Hepatocyte (in vitro differentiated cells): ENCODE results near the gene ENPP6. TPM values are rescaled to one million over a fixed set of nuclear protein-coding genes. Genes with fewer than 3 reads are reported as not detected.

Experiments used
- DNase-seq: peaks from one replicate; pipeline ENCODE4 v3.0.0-alpha.2; 2016; ENCODE audit warnings: low spot score
- H2AFZ ChIP-seq: fragments of 200-600 bp; sonication (generic); 2 replicates; pipeline ENCODE4 v1.6.0; 2016; ENCODE audit warnings: antibody characterized with exemption, mild to moderate bottlenecking
- H3K27ac ChIP-seq: fragments of 200-600 bp; sonication (generic); 2 replicates; pipeline ENCODE4 v1.5.1; 2016; ENCODE audit warnings: mild to moderate bottlenecking
- H3K27me3 ChIP-seq: fragments of 200-600 bp; sonication (generic); 2 replicates; pipeline ENCODE4 v1.6.1; 2016
- H3K36me3 ChIP-seq: fragments of 200-600 bp; sonication (generic); replicated peaks from 2 replicates; pipeline ENCODE4 v1.5.1; 2016; ENCODE audit warnings: low read depth; ENCODE audit not compliant: insufficient read depth
- H3K4me1 ChIP-seq: fragments of 200-600 bp; sonication (generic); 2 replicates; pipeline ENCODE4 v1.5.1; 2016; ENCODE audit warnings: mild to moderate bottlenecking, moderate library complexity; ENCODE audit not compliant: insufficient read depth
- H3K4me2 ChIP-seq: fragments of 200-600 bp; sonication (generic); 2 replicates; pipeline ENCODE4 v1.6.0; 2016
- H3K4me3 ChIP-seq: fragments of 200-600 bp; sonication (generic); 2 replicates; pipeline ENCODE4 v1.5.1; 2016; ENCODE audit warnings: mild to moderate bottlenecking
- H3K79me2 ChIP-seq: fragments of 200-600 bp; sonication (generic); 2 replicates; pipeline ENCODE4 v1.6.0; 2017; ENCODE audit warnings: mild to moderate bottlenecking
- H3K9me2 ChIP-seq: fragments of 200-600 bp; sonication (generic); replicated peaks from 2 replicates; pipeline ENCODE4 v1.6.0; 2017; ENCODE audit warnings: mild to moderate bottlenecking; ENCODE audit not compliant: insufficient read depth
- H3K9me3 ChIP-seq: fragments of 200-600 bp; sonication (generic); 2 replicates; pipeline ENCODE4 v1.5.1; 2016; ENCODE audit warnings: low read depth, mild to moderate bottlenecking
- H4K20me1 ChIP-seq: fragments of 200-600 bp; sonication (generic); 2 replicates; pipeline ENCODE4 v1.6.0; 2016; ENCODE audit warnings: mild to moderate bottlenecking; ENCODE audit not compliant: insufficient read depth, poor library complexity, severe bottlenecking
- CTCF ChIP-seq: fragments of 200-600 bp; sonication (generic); IDR thresholded peaks from 2 replicates; pipeline ENCODE4 v1.5.1; 2016; ENCODE audit warnings: antibody characterized with exemption, mild to moderate bottlenecking; ENCODE audit not compliant: poor library complexity
- EZH2 ChIP-seq: fragments of 200-600 bp; sonication (generic); IDR thresholded peaks from 2 replicates; pipeline ENCODE4 v1.6.1; 2016; ENCODE audit warnings: antibody characterized with exemption, mild to moderate bottlenecking, borderline replicate concordance
- EZH2phosphoT487 ChIP-seq: fragments of 200-600 bp; sonication (generic); IDR thresholded peaks from one replicate; pipeline ENCODE4 v1.6.1; 2018; ENCODE audit warnings: antibody characterized with exemption, mild to moderate bottlenecking, low read depth, moderate library complexity; ENCODE audit not compliant: unreplicated experiment, severe bottlenecking
- WGBS: methylation state at CpG from one replicate; pipeline ENCODE4 v1.1.6; 2016; ENCODE audit warnings: low lambda C conversion rate; ENCODE audit errors: missing lambda C conversion rate; 5-methylcytosine and 5-hydroxymethylcytosine counted together
- polyA plus RNA-seq: library from polyadenylated mRNA; unstranded; fragments of >200 nt; fragmentation: Nextera tagmentation; extraction: Ambion mirVana; gene quantifications from 2 replicates; pipeline ENCODE4 v1.2.1, GENCODE V29; 2016
- total RNA-seq: library from RNA; depleted of rRNA; stranded (reverse); fragments of >200 nt; gene quantifications from 2 replicates; pipeline ENCODE4 v1.2.3, GENCODE V29; 2014

ENPP6 gene
- total and polyA plus RNA-seq, 2 experiments from 2014 or later = 0.03 TPM; not detected in 1

GRCh38 chr4:184114431-184114830 lies 103.2 kb downstream of the ENPP6 start:
- Histone ChIP-seq H3K27ac (no peak overlapping the region), H3K4me2 (no peak overlapping the region), H3K27me3 (no peaks in the 10 kb centered on the region), H3K9me2 (no peaks in the 10 kb centered on the region), H3K36me3 (no peaks in the 10 kb centered on the region), H3K4me3 (no peak overlapping the region), H3K4me1 (no peaks in the 10 kb centered on the region), H4K20me1 (no peaks in the 10 kb centered on the region), H2AFZ (no peak overlapping the region), H3K79me2 (no peaks in the 10 kb centered on the region), H3K9me3 (no peaks in the 10 kb centered on the region)
- TF ChIP-seq EZH2 = no peak
- TF ChIP-seq EZH2phosphoT487 = no peak
- TF ChIP-seq CTCF = no peak
- DNase-seq = no peak
- WGBS = 89% methylated on average over 8 of the region's 8 CpGs

DNA sequence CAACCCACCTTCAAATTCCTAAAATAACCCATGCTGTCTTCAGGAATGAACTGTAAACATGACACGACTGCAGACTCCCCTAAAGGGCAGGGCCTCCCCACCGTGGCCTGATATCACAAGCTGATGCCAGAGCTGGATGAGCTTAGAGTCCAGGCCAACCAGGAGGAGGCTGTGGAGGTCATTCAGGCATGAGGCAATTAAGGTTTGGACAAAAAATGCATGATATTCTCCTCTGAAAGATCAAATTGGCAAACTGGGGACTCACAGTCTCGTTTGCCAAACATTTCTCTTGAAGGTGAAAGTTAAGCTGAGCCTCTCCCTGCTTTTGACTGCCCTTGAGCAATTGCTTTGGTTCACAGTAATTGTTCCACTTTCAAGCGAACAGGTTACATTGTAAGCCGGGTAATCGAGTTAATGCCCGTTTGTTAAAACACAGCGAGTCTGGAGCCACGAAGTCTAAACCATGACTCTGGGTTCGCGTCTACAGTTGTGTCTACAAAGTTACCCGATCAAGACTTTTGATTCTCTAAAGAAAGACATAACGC lies 105.6 kb downstream of the ENPP6 start:
- no peaks in the 10 kb centered on the region for H3K4me1 ChIP-seq
- no peaks in the 10 kb centered on the region for H3K9me2 ChIP-seq
- H3K4me3 ChIP-seq = no peak overlapping the region
- H3K79me2 ChIP-seq = no peaks in the 10 kb centered on the region
- H3K4me2 ChIP-seq = no peak overlapping the region
- no peak overlapping the region for H3K27ac ChIP-seq
- no peaks in the 10 kb centered on the region for H4K20me1 ChIP-seq
- 71% methylated on average over 13 of the region's 13 CpGs for WGBS
- no peak overlapping the region for H2AFZ ChIP-seq
- H3K27me3 ChIP-seq = no peaks in the 10 kb centered on the region
- no peak for TF ChIP-seq CTCF
- TF ChIP-seq EZH2phosphoT487 = no peak
- no peak for TF ChIP-seq EZH2
- no peaks in the 10 kb centered on the region for H3K9me3 ChIP-seq
- no peak for DNase-seq
- H3K36me3 ChIP-seq = no peaks in the 10 kb centered on the region

GRCh38 chr4:184111233-184111832 lies 106.3 kb downstream of the ENPP6 start:
- no peaks in the 10 kb centered on the region for H3K79me2 ChIP-seq
- no peak for DNase-seq
- TF ChIP-seq EZH2phosphoT487 (no peak), CTCF (no peak), EZH2 (no peak)
- H4K20me1 ChIP-seq = no peaks in the 10 kb centered on the region
- H2AFZ ChIP-seq = no peak overlapping the region
- H3K36me3 ChIP-seq = no peaks in the 10 kb centered on the region
- H3K27ac ChIP-seq = no peak overlapping the region
- no peaks in the 10 kb centered on the region for H3K9me2 ChIP-seq
- H3K9me3 ChIP-seq = no peaks in the 10 kb centered on the region
- H3K27me3 ChIP-seq = no peaks in the 10 kb centered on the region
- 92% methylated on average over 7 of the region's 7 CpGs for WGBS
- no peak overlapping the region for H3K4me3 ChIP-seq
- no peaks in the 10 kb centered on the region for H3K4me1 ChIP-seq
- no peak overlapping the region for H3K4me2 ChIP-seq
